ENCODE data around the gene TUBB4A. TPM values are rescaled to one million over a fixed set of nuclear protein-coding genes. Genes with fewer than 3 reads are reported as not detected.
"Not testable (repeated sequence)": the region's sequence is repeated elsewhere in the genome, so short reads cannot be mapped to it uniquely, and the experiment has no call there.

TUBB4A gene
- total RNA-seq, 1 experiment from 2014 or later = 20.3 TPM

DNA sequence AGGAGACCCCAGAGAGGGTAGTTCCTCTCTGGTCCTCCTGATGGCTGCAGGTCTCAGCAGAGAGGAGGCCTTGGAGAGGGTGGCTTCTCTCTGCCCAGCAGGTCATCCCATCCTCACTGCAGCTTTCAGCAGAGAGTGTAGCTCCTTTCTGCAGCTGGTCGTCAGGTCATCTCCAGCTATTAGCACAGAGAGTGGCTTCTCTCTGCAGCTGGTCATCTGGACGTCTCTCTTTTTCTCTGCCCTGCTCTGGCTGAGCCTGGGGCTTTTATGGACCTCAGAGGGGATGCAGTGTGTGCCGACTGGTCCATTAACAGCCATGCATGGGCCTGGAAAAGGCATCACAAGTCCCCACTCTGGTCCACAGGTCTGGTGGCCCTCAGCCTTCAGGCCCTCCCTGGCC, 49.0 kb upstream of the TUBB4A start:
- Mint-ChIP-seq H3K27me3 (ENCODE audit: low read depth) (peaks cover 15% of the 10 kb centered on the region), H3K36me3 (ENCODE audit: insufficient read depth in 1 of 3, low read depth in 3 of 3) (no peaks in the 10 kb centered on the region; a peak in 3 of 7 replicates), H3K4me3 (no peak overlapping the region), H3K9me3 (peaks cover 18 to 22% of the 10 kb centered on the region in 2 experiments), H3K27ac (no peak overlapping the region; a peak in 1 of 7 replicates), H3K4me1 (peaks cover 9 to 11% of the 10 kb centered on the region in 2 experiments)
- no peak overlapping the region for H2AFZ ChIP-seq (ENCODE audit: low read length)
- H3K9me3 ChIP-seq (ENCODE audit: control insufficient read depth, low read depth, low read length) = no peaks in the 10 kb centered on the region
- H3K14ac ChIP-seq (ENCODE audit: insufficient read depth, low read length) = no peak overlapping the region
- no peak overlapping the region for H3K23ac ChIP-seq (ENCODE audit: insufficient read length, low read depth, low read length)
- H3K23me2 ChIP-seq (ENCODE audit: insufficient read length, low read depth, low read length, poor library complexity, severe bottlenecking) = no peaks in the 10 kb centered on the region
- H3T11ph ChIP-seq (ENCODE audit: low read length) = no peak overlapping the region
- H3K4ac ChIP-seq (ENCODE audit: low read depth, low read length) = no peak overlapping the region
- H4K5ac ChIP-seq (ENCODE audit: insufficient read length, low read depth, low read length) = no peak overlapping the region
- H3K79me1 ChIP-seq (ENCODE audit: insufficient read depth, low read depth, low read length, poor library complexity, severe bottlenecking) = no peaks in the 10 kb centered on the region
- H4K91ac ChIP-seq (ENCODE audit: insufficient read length, low read depth, low read length) = no peak overlapping the region
- H2BK120ac ChIP-seq (ENCODE audit: low read depth, low read length, poor library complexity, severe bottlenecking) = no peak overlapping the region
- H4K8ac ChIP-seq (replicated peaks; ENCODE audit: insufficient read length, low read depth, low read length) = no peak overlapping the region
- H3K18ac ChIP-seq (ENCODE audit: insufficient read length, low read depth, low read length) = no peak overlapping the region
- H3K27ac ChIP-seq (ENCODE audit: insufficient read length, low read depth, low read length) = no peak overlapping the region
- DNase-seq = no peak
- no peak overlapping the region for H2BK20ac ChIP-seq (ENCODE audit: low read depth, low read length, poor library complexity, severe bottlenecking)
- H3K9ac ChIP-seq (ENCODE audit: extremely low read depth, insufficient read length, low read length) = no peak overlapping the region
- no peak overlapping the region for H2AK5ac ChIP-seq (ENCODE audit: insufficient read length, low read length)
- WGBS (ENCODE audit: extremely low coverage, insufficient read length, low lambda C conversion rate) = no CpG with 5 or more reads among the region's 3 CpGs
- no peaks in the 10 kb centered on the region for H3K4me1 ChIP-seq (ENCODE audit: insufficient read depth, low read length)
- no peak overlapping the region for H3K4me2 ChIP-seq (ENCODE audit: insufficient read depth, insufficient read length, low read length)
- no peak overlapping the region for H3K56ac ChIP-seq (ENCODE audit: insufficient read length, low read depth, low read length)
- no peak overlapping the region for H2BK5ac ChIP-seq (ENCODE audit: insufficient read length, low read length)
- no peaks in the 10 kb centered on the region for H3K79me2 ChIP-seq (ENCODE audit: insufficient read depth, low read length)
- no peak overlapping the region for H2BK15ac ChIP-seq (ENCODE audit: low read depth, low read length)
- H3K27me3 ChIP-seq (ENCODE audit: insufficient read depth, low read length) = no peaks in the 10 kb centered on the region
- H4K20me1 ChIP-seq (ENCODE audit: control insufficient read depth, insufficient read depth, insufficient read length) = no peaks in the 10 kb centered on the region
- TF ChIP-seq, protein P1, sequence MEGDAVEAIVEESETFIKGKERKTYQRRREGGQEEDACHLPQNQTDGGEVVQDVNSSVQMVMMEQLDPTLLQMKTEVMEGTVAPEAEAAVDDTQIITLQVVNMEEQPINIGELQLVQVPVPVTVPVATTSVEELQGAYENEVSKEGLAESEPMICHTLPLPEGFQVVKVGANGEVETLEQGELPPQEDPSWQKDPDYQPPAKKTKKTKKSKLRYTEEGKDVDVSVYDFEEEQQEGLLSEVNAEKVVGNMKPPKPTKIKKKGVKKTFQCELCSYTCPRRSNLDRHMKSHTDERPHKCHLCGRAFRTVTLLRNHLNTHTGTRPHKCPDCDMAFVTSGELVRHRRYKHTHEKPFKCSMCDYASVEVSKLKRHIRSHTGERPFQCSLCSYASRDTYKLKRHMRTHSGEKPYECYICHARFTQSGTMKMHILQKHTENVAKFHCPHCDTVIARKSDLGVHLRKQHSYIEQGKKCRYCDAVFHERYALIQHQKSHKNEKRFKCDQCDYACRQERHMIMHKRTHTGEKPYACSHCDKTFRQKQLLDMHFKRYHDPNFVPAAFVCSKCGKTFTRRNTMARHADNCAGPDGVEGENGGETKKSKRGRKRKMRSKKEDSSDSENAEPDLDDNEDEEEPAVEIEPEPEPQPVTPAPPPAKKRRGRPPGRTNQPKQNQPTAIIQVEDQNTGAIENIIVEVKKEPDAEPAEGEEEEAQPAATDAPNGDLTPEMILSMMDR (conservative IDR thresholded peaks at IDR 0.05) = no peak
- H2BK12ac ChIP-seq (ENCODE audit: insufficient read length, low read depth, low read length) = no peak overlapping the region

DNA sequence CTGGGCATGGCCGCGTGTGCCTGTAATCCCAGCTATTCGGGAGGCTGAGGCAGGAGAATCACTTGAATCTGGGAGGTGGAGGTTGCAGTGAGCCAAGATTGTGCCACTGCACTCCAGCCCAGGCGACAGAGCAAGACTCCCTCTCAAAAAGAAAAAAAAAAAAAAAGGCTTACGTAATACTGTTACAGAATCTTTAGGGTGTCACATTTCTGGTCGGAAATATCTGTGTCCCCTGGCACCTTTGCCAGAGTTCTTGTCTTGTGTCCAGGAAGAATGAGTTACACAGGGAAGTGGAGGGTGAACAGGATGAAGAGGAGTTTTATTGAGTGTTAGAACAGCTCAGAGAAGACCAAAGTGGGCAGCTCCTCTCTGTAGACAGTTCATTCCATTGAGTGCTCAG, 48.6 kb upstream of the TUBB4A start:
- not testable (repeated sequence) for H3K79me1 ChIP-seq (ENCODE audit: insufficient read depth, low read depth, low read length, poor library complexity, severe bottlenecking); H3K23ac ChIP-seq (ENCODE audit: insufficient read length, low read depth, low read length); H2BK5ac ChIP-seq (ENCODE audit: insufficient read length, low read length); H2BK15ac ChIP-seq (ENCODE audit: low read depth, low read length); H3K18ac ChIP-seq (ENCODE audit: insufficient read length, low read depth, low read length); H3T11ph ChIP-seq (ENCODE audit: low read length); H2AFZ ChIP-seq (ENCODE audit: low read length); H4K5ac ChIP-seq (ENCODE audit: insufficient read length, low read depth, low read length); H3K9ac ChIP-seq (ENCODE audit: extremely low read depth, insufficient read length, low read length); H2AK5ac ChIP-seq (ENCODE audit: insufficient read length, low read length); H3K79me2 ChIP-seq (ENCODE audit: insufficient read depth, low read length); H3K27ac Mint-ChIP-seq; H3K4ac ChIP-seq (ENCODE audit: low read depth, low read length); H2BK12ac ChIP-seq (ENCODE audit: insufficient read length, low read depth, low read length); H3K9me3 ChIP-seq (ENCODE audit: control insufficient read depth, low read depth, low read length); H3K4me3 Mint-ChIP-seq; H4K20me1 ChIP-seq (ENCODE audit: control insufficient read depth, insufficient read depth, insufficient read length); H4K8ac ChIP-seq (replicated peaks; ENCODE audit: insufficient read length, low read depth, low read length); H3K23me2 ChIP-seq (ENCODE audit: insufficient read length, low read depth, low read length, poor library complexity, severe bottlenecking); H2BK120ac ChIP-seq (ENCODE audit: low read depth, low read length, poor library complexity, severe bottlenecking); DNase-seq; H3K14ac ChIP-seq (ENCODE audit: insufficient read depth, low read length); H2BK20ac ChIP-seq (ENCODE audit: low read depth, low read length, poor library complexity, severe bottlenecking); H3K4me2 ChIP-seq (ENCODE audit: insufficient read depth, insufficient read length, low read length); H3K36me3 Mint-ChIP-seq (ENCODE audit: insufficient read depth in 1 of 3, low read depth in 3 of 3); H3K27me3 ChIP-seq (ENCODE audit: insufficient read depth, low read length); H3K27ac ChIP-seq (ENCODE audit: insufficient read length, low read depth, low read length); H3K4me1 ChIP-seq (ENCODE audit: insufficient read depth, low read length); H3K56ac ChIP-seq (ENCODE audit: insufficient read length, low read depth, low read length); H4K91ac ChIP-seq (ENCODE audit: insufficient read length, low read depth, low read length)
- Mint-ChIP-seq H3K27me3 (ENCODE audit: low read depth) (peaks cover 15% of the 10 kb centered on the region), H3K4me1 (peaks cover 9 to 11% of the 10 kb centered on the region in 2 experiments), H3K9me3 (peaks cover 18 to 24% of the 10 kb centered on the region in 2 experiments)
- WGBS (ENCODE audit: extremely low coverage, insufficient read length, low lambda C conversion rate) = no CpG with 5 or more reads among the region's 6 CpGs

All from H9 (cell line).